ENCODE data around the gene AMN. TPM values are rescaled to one million over a fixed set of nuclear protein-coding genes. Genes with fewer than 3 reads are reported as not detected.

The AMN gene
- total RNA-seq, 1 experiment from 2014 or later, result 0.40 TPM

- no peak for DNase-seq (ENCODE audit: low read depth)
These were observed 5.5 kb downstream of the AMN start for GRCh38 chr14:102927878-102928411.

GRCh38 chr14:102928412-102929240 is 6.2 kb downstream of the AMN start:
- peak; percentile 73 for DNase-seq (ENCODE audit: low read depth)

GRCh38 chr14:102929241-102930137 is 7.0 kb downstream of the AMN start:
- no peak for DNase-seq (ENCODE audit: low read depth)

- DNase-seq (ENCODE audit: low read depth), result peak; percentile 52
These were observed 7.8 kb downstream of the AMN start for GRCh38 chr14:102930138-102930752.

GRCh38 chr14:102930753-102931579 is 8.5 kb downstream of the AMN start:
- DNase-seq (ENCODE audit: low read depth), result peak; percentile 85

DNA sequence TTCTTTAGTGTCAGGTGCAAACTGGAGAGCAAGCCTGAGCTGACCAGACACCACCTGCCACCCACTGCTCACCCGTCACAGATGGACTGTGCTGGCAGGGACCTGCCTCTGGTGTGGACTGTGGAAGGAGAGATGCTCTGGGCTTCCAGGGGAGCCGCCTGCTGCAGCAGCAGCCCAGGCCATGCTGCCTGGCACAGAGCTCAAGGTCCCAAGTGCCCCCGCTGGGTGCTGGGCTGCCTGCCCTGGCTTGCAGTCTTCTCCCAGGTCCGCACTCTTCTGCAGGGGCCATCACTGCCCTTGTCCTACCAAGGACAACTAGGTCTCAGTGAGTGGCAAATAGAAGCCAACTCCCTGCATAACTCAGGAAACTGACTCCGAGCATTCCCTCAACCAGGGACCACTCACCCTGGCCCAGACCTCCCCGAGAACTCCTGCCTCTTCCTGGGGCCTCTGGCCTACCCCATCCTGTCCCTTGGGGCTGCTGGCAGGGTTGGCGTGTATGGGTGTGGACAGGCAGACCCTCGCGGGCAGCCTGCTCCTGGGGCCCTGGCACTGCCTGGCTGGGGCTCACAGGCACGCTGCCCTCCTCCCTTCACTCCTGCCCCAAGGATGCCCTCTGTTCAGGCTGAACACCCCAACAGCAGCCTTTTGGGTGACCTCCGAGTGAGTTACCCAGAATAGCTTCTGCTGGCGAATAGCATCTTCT is 9.3 kb downstream of the AMN start:
- DNase-seq (ENCODE audit: low read depth), result no peak

GRCh38 chr14:102932484-102933248 is 10.2 kb downstream of the AMN start:
- DNase-seq (ENCODE audit: low read depth), result no peak

DNA sequence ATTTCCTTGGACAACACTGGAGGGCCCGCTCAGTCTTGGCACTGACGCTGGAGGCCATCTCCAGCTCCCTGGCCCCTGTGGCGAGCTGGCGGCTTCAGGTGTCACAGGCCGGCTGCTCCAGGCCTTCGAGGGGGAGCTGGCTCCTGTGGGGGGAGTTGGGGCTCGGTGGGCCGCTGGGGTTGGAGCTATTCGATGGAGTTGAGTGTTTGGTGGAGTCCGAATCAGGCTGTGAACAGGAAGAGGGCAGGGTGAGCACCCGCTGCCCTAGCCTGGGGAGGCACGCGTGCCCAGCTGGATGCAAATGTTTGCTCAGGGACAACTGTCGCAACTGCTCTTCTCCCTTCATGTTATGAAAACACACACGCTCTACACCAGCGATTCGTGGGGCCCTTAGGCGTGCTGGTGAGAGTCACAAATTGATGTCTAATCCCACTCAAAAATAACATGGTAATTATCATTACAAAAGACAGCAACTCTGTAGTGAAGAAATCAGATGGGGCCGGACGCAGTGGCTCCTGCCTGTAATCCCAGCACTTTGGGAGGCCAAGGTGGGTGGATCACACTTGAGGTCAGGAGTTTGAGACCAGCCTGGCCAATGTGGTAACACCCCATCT is 11.3 kb downstream of the AMN start:
- DNase-seq (ENCODE audit: low read depth), result no peak

- DNase-seq (ENCODE audit: low read depth), result no peak
These were observed 13.3 kb downstream of the AMN start for GRCh38 chr14:102935756-102936155.

DNA sequence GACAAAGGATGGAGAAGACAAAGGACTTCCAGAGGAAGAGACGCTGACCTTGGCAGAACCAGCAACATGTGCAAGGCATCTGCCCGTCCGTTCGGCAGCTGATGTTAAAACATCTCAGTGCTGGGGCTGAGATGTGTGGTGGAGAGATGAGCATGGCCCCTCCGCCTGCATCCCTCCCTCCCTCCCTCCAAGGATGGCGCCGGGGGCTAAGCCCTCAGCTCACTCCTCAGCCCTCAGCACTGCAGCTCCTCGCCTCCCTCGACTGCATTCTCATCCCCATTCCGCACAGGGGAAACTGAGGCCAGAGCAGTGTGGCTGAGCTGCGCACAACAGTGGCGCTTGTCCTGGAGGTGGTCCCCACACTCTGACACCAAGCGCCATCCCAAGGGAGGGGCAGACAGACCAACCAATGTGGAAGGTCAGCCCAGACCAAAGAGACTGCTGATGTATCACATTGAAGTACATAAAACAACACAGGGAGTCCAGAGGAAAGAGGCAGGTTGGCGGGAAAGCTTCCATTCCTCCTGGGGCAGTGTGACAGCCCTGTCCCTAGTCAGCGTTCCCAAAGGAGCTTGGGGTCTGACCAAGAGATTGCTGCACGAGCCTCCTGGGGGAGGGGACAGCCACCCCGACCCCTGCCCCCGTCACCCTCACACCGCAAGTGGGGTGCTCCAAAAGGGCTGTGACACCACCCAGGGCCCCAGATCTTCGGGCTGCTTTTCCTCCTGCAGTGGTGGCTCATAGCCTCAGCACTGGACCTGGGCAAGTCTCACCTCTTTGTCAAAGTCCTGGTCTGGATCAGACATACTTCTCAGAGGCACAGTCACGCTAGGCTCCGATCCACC is 15.1 kb downstream of the AMN start:
- DNase-seq (ENCODE audit: low read depth), result no peak

- DNase-seq (ENCODE audit: low read depth), result no peak
These were observed 15.7 kb downstream of the AMN start for GRCh38 chr14:102938191-102938590.

DNA sequence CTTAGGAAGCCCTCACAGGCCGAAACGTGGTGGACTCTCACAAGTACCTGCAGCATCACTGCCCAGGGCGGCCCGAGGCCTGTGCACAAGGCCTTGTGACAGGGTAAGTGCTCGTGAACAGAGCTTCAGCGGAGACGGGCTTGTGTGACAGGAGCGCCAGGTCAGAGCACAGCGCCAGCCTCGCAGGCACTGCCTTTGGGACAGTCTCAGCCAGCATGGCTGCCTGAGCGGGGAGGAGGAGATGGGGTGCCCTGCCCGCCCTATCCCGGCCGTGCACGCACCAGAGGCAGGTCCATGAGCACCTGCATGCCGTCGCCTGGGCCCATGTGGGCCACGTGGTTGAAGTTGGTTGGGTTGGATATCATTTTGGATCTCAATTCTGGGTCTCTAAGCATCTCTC is 16.9 kb downstream of the AMN start:
- DNase-seq (ENCODE audit: low read depth), result no peak

- no peak for DNase-seq (ENCODE audit: low read depth)
These were observed 17.5 kb downstream of the AMN start for GRCh38 chr14:102939820-102940561.

- no peak for DNase-seq (ENCODE audit: low read depth)
These were observed 18.4 kb downstream of the AMN start for GRCh38 chr14:102940729-102941362.

GRCh38 chr14:102941419-102942011 is 19.1 kb downstream of the AMN start:
- DNase-seq (ENCODE audit: low read depth), result no peak

DNA sequence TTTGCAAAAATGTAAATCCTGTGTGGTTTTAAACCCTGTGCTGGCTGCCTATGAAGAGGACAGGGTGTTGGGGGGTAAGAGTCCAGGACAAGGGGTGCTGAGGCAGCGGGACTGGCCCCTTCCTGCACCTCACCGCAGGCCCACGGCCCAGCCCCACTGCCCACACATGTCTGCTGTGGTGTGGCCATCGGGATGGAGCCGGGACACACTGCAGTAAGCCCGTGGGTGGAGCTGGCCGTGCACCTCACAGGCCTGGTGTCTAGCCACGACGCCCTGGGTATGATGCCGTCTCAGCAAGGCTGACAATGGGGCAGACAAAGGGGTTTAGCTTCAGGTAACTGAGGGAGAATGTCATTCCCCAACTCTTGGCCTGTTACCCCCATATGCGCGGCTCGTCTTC is 19.6 kb downstream of the AMN start:
- DNase-seq (ENCODE audit: low read depth), result no peak

DNA sequence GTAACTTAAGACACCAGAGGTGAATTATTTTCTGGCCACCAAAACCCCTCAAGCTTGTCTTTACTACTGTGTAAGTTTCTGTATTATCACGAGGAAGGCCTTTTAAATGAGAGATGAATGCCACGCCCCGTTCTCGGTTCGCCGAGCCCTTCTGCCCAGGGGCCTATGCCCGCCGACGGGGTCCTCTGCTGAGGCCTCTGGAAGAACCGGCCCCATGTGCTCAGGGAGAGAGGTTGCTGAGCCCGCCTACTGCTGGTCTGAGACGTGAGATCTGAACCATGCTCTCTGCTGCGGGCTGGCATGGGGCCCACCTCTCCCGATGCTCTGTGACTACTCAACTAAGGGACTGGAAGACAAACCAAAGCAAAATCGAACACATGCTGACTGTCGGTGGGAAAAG is 21.0 kb downstream of the AMN start:
- DNase-seq (ENCODE audit: low read depth), result no peak

All from Daoy (cell line).